ENCODE data around the gene RPTOR.

RPTOR gene

GRCh38 chr17:80879723-80880647, 335.3 kb downstream of the RPTOR start:
- TF ChIP-seq REST (IDR thresholded peaks at IDR 0.05; ENCODE audit: insufficient replicate concordance, low read depth), result no peak
- TF ChIP-seq CTCF (IDR thresholded peaks at IDR 0.05; ENCODE audit: insufficient read depth, low read length), result no peak
- no peak for TF ChIP-seq SPI1 (IDR thresholded peaks at IDR 0.05; ENCODE audit: borderline replicate concordance, low read depth)
- TF ChIP-seq GABPA (IDR thresholded peaks at IDR 0.05; ENCODE audit: low read depth), result no peak
- TF ChIP-seq POLR2AphosphoS5 (IDR thresholded peaks at IDR 0.05; ENCODE audit: low read depth), result no peak
- Histone ChIP-seq H3K4me3 (replicated peaks; ENCODE audit: insufficient read depth, low read length) (no peak overlapping the region), H3K27ac (replicated peaks) (no peak overlapping the region), H3K27me3 (ENCODE audit: insufficient read depth, poor library complexity, severe bottlenecking) (no peaks in the 10 kb centered on the region)
- DNase-seq (ENCODE audit: low read depth in 1 of 2, low spot score in 1 of 2), result no peak

- no peak overlapping the region for H3K4me3 ChIP-seq (replicated peaks; ENCODE audit: insufficient read depth, low read length)
- no peak for TF ChIP-seq CTCF (IDR thresholded peaks at IDR 0.05; ENCODE audit: insufficient read depth, low read length)
- TF ChIP-seq POLR2AphosphoS5 (IDR thresholded peaks at IDR 0.05; ENCODE audit: low read depth), result no peak
- no peak for TF ChIP-seq GABPA (IDR thresholded peaks at IDR 0.05; ENCODE audit: low read depth)
- TF ChIP-seq SPI1 (IDR thresholded peaks at IDR 0.05; ENCODE audit: borderline replicate concordance, low read depth), result no peak
- TF ChIP-seq REST (IDR thresholded peaks at IDR 0.05; ENCODE audit: insufficient replicate concordance, low read depth), result no peak
- H3K27ac ChIP-seq (replicated peaks), result no peak overlapping the region
- no peak for DNase-seq (ENCODE audit: low read depth in 1 of 2, low spot score in 1 of 2)
- H3K27me3 ChIP-seq (ENCODE audit: insufficient read depth, poor library complexity, severe bottlenecking), result no peaks in the 10 kb centered on the region
These were observed 336.0 kb downstream of the RPTOR start for GRCh38 chr17:80880648-80880985.

- DNase-seq (ENCODE audit: low read depth in 1 of 2, low spot score in 1 of 2), result no peak
- Histone ChIP-seq H3K27ac (replicated peaks) (no peak overlapping the region), H3K27me3 (ENCODE audit: insufficient read depth, poor library complexity, severe bottlenecking) (no peaks in the 10 kb centered on the region), H3K4me3 (replicated peaks; ENCODE audit: insufficient read depth, low read length) (no peak overlapping the region)
- no peak for TF ChIP-seq POLR2AphosphoS5 (IDR thresholded peaks at IDR 0.05; ENCODE audit: low read depth)
- no peak for TF ChIP-seq SPI1 (IDR thresholded peaks at IDR 0.05; ENCODE audit: borderline replicate concordance, low read depth)
- TF ChIP-seq GABPA (IDR thresholded peaks at IDR 0.05; ENCODE audit: low read depth), result no peak
- no peak for TF ChIP-seq REST (IDR thresholded peaks at IDR 0.05; ENCODE audit: insufficient replicate concordance, low read depth)
- TF ChIP-seq CTCF (IDR thresholded peaks at IDR 0.05; ENCODE audit: insufficient read depth, low read length), result no peak
These were observed 336.7 kb downstream of the RPTOR start for GRCh38 chr17:80881306-80881705.
